ENCODE data around the gene CD2.

The CD2 gene, protein sequence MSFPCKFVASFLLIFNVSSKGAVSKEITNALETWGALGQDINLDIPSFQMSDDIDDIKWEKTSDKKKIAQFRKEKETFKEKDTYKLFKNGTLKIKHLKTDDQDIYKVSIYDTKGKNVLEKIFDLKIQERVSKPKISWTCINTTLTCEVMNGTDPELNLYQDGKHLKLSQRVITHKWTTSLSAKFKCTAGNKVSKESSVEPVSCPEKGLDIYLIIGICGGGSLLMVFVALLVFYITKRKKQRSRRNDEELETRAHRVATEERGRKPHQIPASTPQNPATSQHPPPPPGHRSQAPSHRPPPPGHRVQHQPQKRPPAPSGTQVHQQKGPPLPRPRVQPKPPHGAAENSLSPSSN

DNA sequence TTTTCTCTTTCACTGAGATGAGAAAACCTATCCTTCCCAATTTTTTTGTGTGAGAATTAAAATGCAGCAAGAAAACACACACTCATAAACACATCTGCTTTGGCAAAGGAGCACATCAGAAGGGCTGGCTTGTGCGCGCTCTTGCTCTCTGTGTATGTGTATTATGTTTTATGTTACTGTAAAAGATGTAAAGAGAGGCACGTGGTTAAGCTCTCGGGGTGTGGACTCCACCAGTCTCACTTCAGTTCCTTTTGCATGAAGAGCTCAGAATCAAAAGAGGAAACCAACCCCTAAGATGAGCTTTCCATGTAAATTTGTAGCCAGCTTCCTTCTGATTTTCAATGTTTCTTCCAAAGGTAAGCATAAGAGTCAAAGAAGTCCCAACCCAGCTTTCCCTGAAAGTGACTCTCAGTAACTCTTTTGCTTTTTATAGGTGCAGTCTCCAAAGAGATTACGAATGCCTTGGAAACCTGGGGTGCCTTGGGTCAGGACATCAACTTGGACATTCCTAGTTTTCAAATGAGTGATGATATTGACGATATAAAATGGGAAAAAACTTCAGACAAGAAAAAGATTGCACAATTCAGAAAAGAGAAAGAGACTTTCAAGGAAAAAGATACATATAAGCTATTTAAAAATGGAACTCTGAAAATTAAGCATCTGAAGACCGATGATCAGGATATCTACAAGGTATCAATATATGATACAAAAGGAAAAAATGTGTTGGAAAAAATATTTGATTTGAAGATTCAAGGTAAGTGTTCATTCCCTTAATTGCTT is at the start of gene CD2:
Gene CD2 (plus strand): TSS at position 233 of the 780 bp plus-strand sequence. CDS start 63 bp downstream, at position 296.
- DNase-seq: peak; percentile 60 to 66

DNA sequence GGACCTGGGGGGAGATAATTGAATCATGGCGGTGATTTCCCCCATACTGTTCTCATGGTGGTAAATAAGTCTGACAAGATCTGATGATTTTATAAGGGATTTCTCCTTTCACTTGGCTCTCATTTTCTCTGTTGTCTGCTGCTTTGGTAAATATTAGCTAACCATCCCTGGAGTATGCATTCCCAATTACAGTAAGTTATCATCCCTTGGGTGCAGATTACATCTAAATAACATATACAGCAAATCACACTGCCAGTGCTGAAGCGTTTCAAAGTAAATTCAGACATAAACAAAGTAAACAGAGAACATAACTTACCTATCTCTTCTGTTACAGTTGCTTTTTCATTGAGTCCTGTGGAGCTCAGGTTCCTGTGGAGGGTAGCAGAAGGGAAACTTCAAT is 48.1 kb upstream of the CD2 start:
- DNase-seq: no peak

DNA sequence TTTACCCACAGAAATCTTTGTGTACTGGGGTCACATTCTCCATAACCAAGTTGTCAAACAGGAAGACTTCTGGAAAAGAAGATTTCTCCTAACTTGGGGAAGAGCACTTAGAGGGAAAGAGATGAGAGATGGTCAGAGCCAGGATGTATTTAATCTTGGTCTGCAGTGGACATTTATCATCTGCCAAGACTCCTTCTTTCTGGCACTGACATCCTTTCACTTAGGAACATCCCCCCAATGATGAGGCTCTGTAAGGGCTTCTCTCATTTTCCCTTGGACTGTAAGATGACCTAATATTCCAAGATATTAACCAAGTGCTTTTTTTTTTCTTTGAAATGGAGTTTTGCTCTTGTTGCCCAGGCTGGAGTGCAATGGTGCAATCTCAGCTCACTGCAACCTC is 47.4 kb upstream of the CD2 start:
- DNase-seq: no peak

DNA sequence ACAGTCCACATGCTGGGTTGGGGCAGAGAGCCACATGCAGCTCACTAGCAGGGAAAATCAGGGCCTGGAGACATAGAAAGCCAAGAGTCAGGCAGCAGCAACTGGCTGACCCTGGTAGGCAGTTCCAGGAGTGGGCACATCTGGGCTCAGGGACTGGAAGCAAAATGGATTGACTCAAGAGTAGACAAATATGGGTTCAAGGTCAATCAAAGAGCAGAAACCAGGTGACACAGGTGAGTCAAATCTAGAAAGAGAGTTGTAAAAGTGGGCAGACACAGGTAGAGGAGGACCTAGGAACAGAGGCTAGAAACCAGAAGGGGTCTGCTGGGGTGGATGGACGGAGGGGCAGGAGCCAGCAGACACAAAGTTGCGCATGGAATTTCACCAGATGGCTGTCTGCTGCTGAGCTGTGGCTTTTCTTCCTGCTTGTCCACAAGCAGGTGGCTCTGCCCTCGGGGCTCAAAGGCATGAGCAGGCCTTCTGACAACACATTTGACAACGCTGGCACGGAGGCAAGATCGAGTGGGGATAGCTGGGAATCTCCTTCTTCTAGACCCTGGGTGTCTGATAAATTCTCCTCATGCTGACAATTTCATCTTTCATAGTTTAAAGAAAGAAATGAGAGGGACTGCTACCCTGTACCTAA is 45.9 kb upstream of the CD2 start:
- DNase-seq: no peak

DNA sequence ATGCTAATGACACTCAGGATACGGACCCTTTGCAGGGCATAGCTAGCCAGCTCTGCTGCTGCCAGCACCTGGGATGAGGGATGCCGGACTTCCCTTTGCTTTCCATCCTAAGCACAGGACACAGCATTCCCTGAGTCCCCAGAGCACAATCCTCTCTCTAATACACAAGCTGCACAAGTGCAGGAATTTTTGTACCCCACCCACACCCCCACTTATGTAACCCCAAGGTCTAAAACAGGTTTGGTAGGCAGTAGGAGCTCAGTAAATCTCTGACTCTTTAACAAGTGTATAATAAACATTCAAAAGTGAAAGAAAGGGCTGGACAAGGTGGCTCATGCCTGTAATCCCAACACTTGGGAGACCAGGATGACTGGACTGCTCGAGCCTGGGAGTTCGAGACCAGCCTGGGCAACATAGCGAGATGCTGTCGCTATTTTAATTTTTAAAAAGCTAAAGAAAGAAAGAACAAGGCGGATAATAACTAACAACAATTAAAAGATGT is 44.5 kb upstream of the CD2 start:
- DNase-seq: no peak

DNA sequence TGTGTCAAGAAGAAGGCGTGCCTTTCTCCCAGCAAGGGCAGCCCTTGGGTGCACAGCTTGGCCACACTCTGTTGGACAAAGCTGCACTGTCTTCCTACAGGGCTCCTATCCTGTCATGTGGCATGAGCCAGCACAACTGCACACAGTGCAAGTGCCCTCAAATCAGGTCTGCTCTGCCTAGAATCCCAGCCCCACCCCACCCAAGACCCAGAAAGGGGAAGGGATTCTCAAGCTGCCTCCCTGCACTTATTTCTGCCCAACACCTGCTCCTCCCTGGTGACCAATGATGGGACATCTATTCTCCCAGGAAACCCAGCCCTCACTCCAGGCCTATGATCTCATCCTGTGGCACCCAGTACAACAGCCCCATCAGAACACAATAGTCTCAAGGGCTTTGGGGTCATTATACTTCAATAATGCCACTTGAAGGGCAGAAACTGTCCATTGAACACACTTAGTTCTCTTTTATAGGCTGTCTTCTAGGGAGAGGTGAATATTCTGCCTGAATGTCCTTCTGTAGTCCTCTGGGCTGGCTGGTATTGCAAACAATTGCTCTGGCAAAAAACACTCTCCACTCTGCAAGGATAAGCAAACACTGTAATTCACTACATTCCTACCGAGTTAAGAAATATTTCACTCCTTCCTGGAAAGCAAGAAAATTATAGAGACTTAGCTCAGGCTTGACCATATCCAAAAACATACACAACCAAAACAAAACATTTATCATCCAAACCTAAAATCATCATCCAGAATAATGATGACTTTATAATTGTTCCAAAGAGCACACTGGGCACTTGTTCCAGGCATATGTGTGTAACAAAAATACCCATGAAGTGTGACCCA is 43.6 kb upstream of the CD2 start:
- no peak for DNase-seq

DNA sequence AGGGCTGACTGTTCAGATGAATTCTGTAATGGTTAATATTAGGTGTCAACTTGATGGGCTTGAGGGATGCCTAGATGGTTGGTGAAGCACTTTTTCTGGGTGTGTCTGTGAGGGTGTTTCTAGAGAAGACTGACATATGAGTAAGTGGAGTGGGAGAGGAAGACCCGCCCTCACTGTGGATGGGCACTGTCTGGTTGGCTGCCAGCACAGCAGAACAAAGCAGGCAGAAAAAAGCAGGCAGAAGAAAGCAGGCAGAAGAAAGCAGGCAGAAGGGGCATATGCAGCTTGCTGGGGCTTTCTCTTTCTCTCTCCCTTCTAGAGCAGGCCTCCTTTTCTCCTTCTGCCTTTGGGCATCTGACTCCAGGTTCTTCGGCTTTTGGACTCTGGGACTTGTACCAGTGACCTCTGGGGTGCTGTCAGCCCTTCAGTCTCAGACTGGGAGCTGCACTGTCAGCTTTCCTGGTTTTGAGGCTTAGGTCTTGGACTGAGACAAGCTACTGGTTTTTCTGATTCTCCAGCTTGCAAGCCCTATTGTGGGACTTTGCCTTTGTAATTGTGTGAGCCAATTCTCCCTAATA is 42.9 kb upstream of the CD2 start:
- peak; percentile 27 to 35 for DNase-seq

DNA sequence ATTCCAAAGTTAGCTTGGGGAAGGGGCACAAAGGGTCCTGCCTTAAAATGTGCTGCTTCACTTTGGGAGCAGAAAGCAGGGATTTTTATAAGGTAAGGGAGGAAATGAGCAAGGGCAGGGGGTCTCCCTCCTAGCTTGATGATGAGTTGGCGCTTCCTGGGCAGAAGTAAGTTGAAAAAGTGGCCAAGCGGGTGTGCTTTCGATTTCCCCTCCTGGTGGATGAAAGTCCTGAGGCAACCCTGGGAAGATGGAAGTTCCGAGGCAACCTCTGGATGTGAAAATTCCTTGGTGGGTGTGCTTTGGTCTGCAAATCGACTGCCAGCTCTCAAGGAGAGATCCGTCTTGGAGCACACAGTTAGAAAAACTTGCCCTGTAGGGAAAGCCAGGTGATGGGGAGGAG is 41.7 kb upstream of the CD2 start:
- DNase-seq: no peak

DNA sequence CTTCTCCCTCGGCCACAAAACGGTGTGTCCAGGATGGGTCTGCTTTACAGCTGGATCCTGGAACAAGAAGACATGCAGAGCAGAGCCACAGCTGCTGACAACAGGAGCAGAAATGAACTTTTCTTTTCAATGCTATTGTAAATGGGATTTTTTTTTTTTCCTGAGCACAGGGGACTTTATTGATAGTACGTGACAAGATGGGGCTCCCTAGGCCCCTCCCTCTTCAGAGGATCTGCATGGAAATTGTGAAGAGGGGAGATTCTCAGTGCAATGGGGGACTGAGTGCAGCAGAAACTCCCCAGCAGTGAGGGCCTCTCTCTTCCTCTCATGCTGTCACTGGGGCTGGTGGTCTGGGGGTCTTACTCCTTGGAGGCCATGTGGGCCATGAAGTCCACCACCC is 40.8 kb upstream of the CD2 start:
- DNase-seq: no peak

DNA sequence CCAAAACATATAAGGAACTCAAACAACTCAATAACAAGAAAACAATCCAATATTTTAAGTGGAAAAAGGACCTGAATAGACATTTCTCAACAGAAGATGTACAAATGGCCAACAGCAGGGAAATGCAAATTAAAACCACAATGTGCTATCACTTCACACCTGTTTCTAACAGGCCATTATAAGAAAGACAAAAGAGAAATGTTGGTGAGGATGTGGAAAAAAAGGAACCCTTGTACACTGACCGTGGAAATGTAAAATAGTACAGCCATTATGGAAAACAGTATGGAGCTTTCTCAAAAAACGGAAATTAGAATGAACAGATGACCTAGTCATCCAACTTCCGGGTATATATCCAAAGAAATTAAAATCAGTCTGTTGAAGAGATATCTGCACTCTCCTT is 37.8 kb upstream of the CD2 start:
- DNase-seq: no peak

DNA sequence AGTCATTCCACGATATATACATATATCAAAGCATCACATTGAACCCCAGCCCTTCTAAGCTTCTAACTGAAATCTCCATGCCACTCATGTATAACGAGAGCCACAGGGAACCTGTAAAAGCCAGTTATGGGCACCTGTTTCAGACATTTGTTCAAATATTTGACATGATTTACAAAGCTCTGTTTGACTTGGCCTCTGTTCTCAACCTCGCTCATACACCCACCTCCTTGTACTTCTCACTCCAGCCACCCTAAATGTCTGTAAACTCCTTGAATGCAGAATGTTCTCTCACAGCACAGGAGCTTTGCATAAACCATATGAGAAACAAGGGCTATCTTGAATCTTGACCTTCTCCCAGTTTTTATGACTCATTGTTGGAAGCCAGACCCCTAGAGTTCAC is 36.9 kb upstream of the CD2 start:
- no peak for DNase-seq

DNA sequence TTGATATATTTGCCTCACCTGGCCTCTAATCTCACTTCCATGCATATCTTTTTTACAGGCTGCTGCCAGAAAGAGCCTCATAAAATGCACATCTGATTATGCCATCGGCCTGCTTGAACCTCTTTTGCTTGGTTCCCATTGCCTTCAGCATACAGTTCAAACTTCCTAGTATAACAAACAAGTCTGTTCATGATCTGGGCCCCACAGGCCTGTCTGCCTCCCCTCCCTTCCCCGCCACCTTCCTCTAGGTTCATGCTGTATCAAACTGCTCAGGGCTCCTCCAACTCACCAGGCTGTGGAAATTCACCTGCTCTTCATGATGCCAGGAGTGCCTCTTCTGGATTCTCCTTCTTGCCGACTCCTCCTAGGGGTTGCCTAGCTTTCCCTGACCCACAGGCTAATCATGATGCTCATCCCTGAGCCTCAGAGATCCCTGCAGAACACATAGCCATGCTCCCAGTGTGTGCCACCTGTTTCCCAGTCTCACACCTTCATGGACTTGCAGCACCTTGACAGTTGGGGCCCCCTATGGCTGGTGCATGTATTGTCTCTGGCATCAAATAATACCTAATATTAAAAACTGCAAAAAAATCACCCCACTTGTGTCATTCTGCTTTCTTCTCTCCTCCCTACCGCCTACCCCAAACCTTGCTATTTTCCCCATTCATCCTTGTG is 33.7 kb upstream of the CD2 start:
- DNase-seq: no peak

DNA sequence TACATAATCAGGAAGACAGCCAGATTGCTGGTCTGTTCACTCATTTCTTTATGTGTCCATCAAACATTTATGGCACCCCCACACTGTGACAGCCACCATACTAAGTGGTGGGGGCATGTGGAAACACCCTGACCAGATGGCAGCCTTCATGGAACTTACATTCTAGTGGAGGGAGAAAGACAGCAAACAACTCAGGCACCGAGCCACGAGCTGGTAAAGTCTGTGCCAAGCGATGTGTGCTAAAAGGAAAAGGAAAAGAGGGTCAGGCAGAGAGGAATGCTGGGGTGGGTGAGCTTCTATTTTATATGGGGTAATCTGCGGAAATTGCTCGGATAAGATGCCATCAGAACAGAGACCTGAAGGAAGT is 33.2 kb upstream of the CD2 start:
- DNase-seq: no peak

DNA sequence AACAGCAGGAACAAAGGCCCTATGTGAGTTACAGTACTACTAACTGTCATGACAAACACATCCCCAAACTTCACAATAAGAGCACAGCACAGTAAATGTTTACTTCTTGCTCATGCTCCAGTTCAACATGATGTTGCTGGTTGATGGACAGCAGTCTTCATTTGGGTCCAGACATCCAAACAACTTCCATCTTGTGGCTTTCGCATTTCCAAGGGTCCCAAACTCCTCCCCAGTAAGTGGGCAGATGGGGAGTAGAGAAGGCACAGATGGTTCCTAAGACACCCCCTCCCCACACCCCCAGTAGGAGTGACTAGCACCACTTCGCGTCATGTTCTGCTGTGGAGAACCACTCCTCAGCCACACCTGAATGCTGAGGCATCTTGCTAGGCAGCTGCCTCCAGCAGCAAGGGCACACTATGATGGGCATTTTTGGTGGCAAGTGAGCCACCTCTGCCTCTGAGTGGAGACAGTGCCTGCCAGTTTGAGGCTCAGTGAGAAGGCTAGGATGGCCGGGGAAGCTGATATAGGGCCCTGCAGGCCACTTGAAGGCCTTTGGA is 32.7 kb upstream of the CD2 start:
- DNase-seq: no peak

DNA sequence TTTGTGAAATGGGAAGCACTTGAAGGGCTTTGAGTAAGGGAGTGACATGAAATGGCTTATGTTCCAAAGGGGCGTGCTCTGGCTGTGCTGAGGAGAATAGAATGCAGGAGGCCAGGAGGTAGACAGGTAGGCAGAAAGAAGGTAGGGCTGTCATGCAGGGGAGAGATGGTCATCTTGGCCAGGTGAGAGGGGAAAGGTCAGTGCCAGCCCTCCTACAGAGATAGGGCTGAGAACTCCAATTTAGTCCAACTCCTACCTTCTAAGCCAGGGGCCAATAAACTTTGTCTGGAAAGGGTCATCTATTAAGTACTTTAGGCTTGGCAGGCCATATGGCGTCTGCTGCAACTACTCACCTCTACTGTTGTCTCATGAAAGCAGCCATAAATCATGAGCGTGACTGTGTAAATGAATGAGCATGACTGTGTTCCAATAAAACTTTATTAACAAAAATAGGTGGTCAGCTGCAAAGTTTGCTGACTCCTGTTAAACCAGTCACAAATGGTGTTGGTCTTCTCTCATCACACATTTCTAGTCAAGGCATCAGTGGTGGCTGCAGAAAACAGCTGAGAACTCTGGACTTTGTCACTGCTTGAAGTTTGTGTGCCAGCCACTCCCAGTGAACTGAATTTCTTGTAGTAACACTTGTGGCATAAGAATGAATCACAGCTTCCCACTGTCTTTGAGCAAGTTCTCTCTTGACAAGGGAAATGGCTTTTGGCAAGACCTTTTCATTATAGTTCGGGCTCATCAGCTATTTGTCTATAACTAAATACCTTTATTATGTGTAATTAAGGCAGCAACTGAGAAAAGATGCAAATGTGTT is 32.0 kb upstream of the CD2 start:
- DNase-seq: no peak

DNA sequence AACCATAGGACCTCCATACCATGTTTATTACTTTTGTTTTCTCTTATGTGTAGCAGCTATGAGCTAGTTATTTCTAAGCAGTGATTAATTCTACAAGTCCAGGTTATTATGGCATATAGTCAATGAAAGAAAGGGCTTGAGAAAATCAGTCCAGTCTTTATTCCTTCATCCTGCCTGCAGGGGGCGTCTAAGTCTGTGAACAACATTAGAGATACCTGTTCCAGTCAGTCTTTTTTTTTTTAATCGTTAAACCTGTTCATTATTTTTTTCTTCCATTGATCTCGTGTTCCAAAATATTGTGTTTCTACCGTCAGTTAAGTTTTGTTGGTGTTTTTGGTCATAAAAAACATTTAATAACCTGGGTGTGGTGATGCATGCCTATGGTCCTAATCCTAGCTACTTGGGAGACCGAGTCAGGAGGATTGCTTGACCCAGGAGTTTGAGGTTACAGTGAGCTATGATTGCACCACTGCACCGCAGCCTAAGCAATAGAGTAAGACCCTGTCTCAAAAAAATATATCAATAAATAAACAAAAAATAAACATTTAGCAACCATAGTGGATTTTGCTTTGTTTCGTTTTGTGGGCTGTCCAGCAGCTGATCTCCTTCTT is 29.4 kb upstream of the CD2 start:
- DNase-seq: peak; percentile 77 to 86

DNA sequence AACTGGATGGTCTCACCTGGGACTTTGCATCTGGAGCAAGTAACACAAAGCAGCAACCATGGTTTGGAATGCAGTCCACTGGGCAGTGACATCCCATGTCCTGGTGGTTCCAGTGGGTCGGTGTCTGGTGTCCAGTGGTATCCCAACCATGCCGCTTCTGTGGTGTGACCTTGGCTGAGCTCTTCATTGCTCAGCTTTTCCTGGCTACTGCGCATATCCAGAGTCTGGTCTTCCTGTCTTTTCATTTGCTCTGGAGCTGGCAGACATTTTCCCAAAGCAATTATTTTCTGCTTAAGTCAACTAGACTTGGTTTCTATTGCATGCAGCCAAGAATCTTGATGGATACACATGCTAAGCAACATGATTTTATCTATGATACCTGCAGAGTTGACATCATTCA is 28.4 kb upstream of the CD2 start:
- no peak for DNase-seq

DNA sequence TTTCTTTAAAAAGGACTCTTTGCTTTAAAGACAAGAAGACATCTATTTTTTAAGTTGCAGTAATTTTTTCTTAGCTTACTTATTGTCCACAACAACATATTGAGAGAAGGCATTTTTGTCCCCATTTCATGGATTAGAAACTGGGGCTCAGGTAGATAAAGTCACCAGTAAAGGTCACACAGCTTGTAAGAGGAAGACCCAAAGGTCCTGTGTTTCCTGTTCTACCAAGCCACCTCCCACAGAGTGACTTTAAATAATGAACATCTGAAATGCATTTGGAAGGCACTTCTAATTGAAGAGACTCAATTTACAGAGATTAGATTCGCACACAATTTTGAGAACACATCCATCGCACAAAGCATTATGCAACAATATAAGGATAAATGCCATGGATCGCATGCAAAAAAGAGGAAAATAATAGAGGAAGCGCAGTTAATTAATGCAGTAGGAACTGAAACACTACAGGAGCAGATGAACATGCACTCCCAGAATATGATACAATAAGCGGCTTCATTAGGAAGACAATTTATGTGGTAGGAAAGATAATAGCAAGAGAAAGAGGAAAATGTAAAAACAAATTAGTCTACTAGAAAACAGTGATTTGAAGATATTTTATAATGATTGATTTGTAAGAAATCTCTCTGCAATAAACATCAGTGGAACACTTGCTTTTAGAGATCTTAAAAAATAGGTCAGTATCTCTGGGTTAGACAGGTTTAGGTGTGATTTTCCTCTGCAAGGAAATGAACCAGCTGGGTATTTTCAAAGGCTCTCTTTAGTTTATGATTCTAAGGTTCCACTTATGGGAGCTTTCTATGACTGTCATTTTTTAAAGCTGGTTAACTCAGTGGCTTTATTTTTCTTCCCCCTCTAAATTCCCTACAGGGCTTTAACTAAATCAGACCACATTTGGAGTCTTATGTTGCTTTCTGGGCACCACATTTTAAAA is 27.1 kb upstream of the CD2 start:
- DNase-seq: no peak

DNA sequence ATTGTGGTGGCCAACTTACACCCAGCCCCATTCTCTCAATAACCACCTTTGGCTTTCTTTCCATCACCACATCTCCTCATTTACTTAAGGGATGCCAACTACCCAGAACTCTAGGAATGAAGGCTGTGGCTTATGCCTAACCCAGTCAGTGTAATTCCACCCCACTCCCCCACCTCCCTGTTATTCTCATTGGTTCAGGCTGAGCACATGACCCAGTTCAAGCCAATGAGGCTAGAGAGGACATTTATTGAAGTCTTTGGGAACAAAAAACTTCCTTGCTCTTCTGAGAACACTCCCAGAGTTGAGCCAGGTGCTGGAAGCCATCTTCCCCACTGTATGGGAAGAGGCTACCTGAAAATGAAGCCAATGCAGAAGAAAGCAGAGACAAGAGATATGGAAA is 22.8 kb upstream of the CD2 start:
- no peak for DNase-seq
